ENCODE measurements around the gene ADGRG1.

DNA sequence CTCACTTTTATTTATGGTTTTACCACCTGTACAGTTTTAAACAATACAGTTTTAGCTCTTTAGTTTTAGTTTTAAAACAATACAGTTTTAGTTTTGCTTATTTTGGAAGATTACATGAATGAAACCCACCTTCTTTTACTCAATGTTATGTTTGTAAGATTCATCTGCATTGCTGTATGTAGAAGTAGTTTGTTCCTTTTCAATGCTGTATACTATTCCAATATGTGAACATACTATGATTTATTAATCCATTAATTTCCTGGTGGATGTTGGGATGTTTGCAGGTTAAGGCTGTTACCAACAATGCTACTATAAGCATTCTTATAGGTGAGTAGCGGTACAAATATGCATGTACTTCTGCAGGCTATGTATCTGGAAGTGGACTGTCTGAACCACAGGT, 34.4 kb upstream of the ADGRG1 start:
- TF ChIP-seq, protein P1, sequence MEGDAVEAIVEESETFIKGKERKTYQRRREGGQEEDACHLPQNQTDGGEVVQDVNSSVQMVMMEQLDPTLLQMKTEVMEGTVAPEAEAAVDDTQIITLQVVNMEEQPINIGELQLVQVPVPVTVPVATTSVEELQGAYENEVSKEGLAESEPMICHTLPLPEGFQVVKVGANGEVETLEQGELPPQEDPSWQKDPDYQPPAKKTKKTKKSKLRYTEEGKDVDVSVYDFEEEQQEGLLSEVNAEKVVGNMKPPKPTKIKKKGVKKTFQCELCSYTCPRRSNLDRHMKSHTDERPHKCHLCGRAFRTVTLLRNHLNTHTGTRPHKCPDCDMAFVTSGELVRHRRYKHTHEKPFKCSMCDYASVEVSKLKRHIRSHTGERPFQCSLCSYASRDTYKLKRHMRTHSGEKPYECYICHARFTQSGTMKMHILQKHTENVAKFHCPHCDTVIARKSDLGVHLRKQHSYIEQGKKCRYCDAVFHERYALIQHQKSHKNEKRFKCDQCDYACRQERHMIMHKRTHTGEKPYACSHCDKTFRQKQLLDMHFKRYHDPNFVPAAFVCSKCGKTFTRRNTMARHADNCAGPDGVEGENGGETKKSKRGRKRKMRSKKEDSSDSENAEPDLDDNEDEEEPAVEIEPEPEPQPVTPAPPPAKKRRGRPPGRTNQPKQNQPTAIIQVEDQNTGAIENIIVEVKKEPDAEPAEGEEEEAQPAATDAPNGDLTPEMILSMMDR (IDR thresholded peaks at IDR 0.05), result no peak
- no peak for TF ChIP-seq ZFX (IDR thresholded peaks at IDR 0.05; ENCODE audit: borderline replicate concordance)
